ENCODE results near the gene KLB. TPM values are rescaled to one million over a fixed set of nuclear protein-coding genes. Genes with fewer than 3 reads are reported as not detected.

Gene KLB
- total RNA-seq, 3 donors from 2014 or later (not counting 1 experiment from before 2014, with no cell fraction given): 0.07 to 0.16 (median 0.10) TPM

GRCh38 chr4:39469429-39470077 is 62.8 kb downstream of the KLB start:
- no peak overlapping the region for H3K4me3 Mint-ChIP-seq

GRCh38 chr4:39470402-39470801 is 63.7 kb downstream of the KLB start:
- 94% methylated on average over 1 of the region's 1 CpG for WGBS (ENCODE audit: insufficient coverage)
- no peak overlapping the region for H3K27ac ChIP-seq (ENCODE audit: low read length)
- H3K36me3 ChIP-seq (ENCODE audit: control insufficient read depth, insufficient read depth, low read length): peaks cover 21% of the 10 kb centered on the region

More at GRCh38 chr4:39469429-39470077, 62.8 kb downstream of the KLB start:
- Histone ChIP-seq H3K4me1 (ENCODE audit: control insufficient read depth, insufficient read depth, low read length) (no peaks in the 10 kb centered on the region), H3K36me3 (ENCODE audit: control insufficient read depth, insufficient read depth, low read length) (peaks cover 26% of the 10 kb centered on the region), H3K9me3 (ENCODE audit: control insufficient read depth, insufficient read depth, low read length) (no peaks in the 10 kb centered on the region), H3K27me3 (ENCODE audit: control insufficient read depth, insufficient read depth, low read length) (no peaks in the 10 kb centered on the region), H3K4me3 (ENCODE audit: low read length) (no peak overlapping the region), H3K27ac (ENCODE audit: low read length) (no peak overlapping the region)
- WGBS (ENCODE audit: insufficient coverage): 72% methylated on average over 4 of the region's 4 CpGs
- ATAC-seq (peak; percentile 83 to 96 (median 87)), DNase-seq (peak in 1 of 2 donors; percentile 68)
- Mint-ChIP-seq H3K27ac (peak overlapping the region in 1 of 2 donors; percentile 36), H3K4me1 (no peaks in the 10 kb centered on the region), H3K36me3 (no peaks in the 10 kb centered on the region), H3K27me3 (ENCODE audit: low read depth in 2 of 2) (no peaks in the 10 kb centered on the region), H3K9me3 (no peaks in the 10 kb centered on the region)
- TF ChIP-seq CTCF (IDR thresholded peaks at IDR 0.05): peak; percentile 91
- intact Hi-C loops (cut with micrococcal nuclease): loop anchor here (1.0 kb wide), 1 partner anchor 507 kb away; no protein-coding TSS in a partner anchor

GRCh38 chr4:39472396-39472795 is 65.7 kb downstream of the KLB start:
- intact Hi-C loops (cut with micrococcal nuclease): no loop called here
- H3K4me3 ChIP-seq (ENCODE audit: low read length): no peak overlapping the region
- peaks cover 22% of the 10 kb centered on the region for H3K36me3 ChIP-seq (ENCODE audit: control insufficient read depth, insufficient read depth, low read length)
- H3K9me3 ChIP-seq (ENCODE audit: control insufficient read depth, insufficient read depth, low read length): no peaks in the 10 kb centered on the region
- DNase-seq (no peak), ATAC-seq (no peak)
- no peak for TF ChIP-seq CTCF (IDR thresholded peaks at IDR 0.05)
- Mint-ChIP-seq H3K27me3 (ENCODE audit: low read depth in 2 of 2) (no peaks in the 10 kb centered on the region), H3K36me3 (no peaks in the 10 kb centered on the region), H3K9me3 (no peaks in the 10 kb centered on the region), H3K4me1 (no peaks in the 10 kb centered on the region), H3K4me3 (no peak overlapping the region), H3K27ac (no peak overlapping the region)
- WGBS (ENCODE audit: insufficient coverage): 100% methylated on average over 1 of the region's 3 CpGs
- no peaks in the 10 kb centered on the region for H3K27me3 ChIP-seq (ENCODE audit: control insufficient read depth, insufficient read depth, low read length)
- H3K27ac ChIP-seq (ENCODE audit: low read length): no peak overlapping the region
- H3K4me1 ChIP-seq (ENCODE audit: control insufficient read depth, insufficient read depth, low read length): no peaks in the 10 kb centered on the region

More at GRCh38 chr4:39470402-39470801, 63.7 kb downstream of the KLB start:
- H3K36me3 Mint-ChIP-seq: no peaks in the 10 kb centered on the region
- H3K27ac Mint-ChIP-seq: no peak overlapping the region
- no peaks in the 10 kb centered on the region for H3K4me1 Mint-ChIP-seq
- H3K9me3 Mint-ChIP-seq: no peaks in the 10 kb centered on the region
- Histone ChIP-seq H3K27me3 (ENCODE audit: control insufficient read depth, insufficient read depth, low read length) (no peaks in the 10 kb centered on the region), H3K4me3 (ENCODE audit: low read length) (no peak overlapping the region), H3K4me1 (ENCODE audit: control insufficient read depth, insufficient read depth, low read length) (no peaks in the 10 kb centered on the region), H3K9me3 (ENCODE audit: control insufficient read depth, insufficient read depth, low read length) (no peaks in the 10 kb centered on the region)
- no peaks in the 10 kb centered on the region for H3K27me3 Mint-ChIP-seq (ENCODE audit: low read depth in 2 of 2)
- no peak for DNase-seq
- H3K4me3 Mint-ChIP-seq: no peak overlapping the region
- intact Hi-C loops (cut with micrococcal nuclease): no loop called here
- no peak for TF ChIP-seq CTCF (IDR thresholded peaks at IDR 0.05)
- ATAC-seq: no peak
